ENCODE data around the gene HLA-F. TPM values are rescaled to one million over a fixed set of nuclear protein-coding genes. Genes with fewer than 3 reads are reported as not detected.
A peak's percentile ranks its signal among the peaks of the same experiment; 100 is the strongest.

Gene HLA-F
- polyA plus RNA-seq: 393 TPM

DNA sequence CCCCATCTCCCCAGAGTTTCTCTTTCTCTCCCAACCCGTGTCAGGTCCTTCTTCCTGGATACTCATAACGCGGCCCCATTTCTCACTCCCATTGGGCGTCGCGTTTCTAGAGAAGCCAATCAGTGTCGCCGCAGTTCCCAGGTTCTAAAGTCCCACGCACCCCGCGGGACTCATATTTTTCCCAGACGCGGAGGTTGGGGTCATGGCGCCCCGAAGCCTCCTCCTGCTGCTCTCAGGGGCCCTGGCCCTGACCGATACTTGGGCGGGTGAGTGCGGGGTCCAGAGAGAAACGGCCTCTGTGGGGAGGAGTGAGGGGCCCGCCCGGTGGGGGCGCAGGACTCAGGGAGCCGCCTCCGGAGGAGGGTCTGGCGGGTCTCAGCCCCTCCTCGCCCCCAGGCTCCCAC lies at the start of gene HLA-F:
Gene HLA-F, plus strand, starts transcription at position 173 of the 404 bp plus-strand sequence. Its CDS starts 30 bp downstream, at position 203.
- Mint-ChIP-seq H3K36me3 (peaks cover 4% of the 10 kb centered on the region), H3K9me3 (no peaks in the 10 kb centered on the region), H3K27me3 (no peaks in the 10 kb centered on the region), H3K4me1 (peaks cover 28 to 38% (median 30%) of the 10 kb centered on the region in 3 donors), H3K4me3 (peak within 1 kb of the TSS; percentile 93 to 99 (median 98)), H3K27ac (peak within 1 kb of the TSS; percentile 97 to 98 (median 98))

DNA sequence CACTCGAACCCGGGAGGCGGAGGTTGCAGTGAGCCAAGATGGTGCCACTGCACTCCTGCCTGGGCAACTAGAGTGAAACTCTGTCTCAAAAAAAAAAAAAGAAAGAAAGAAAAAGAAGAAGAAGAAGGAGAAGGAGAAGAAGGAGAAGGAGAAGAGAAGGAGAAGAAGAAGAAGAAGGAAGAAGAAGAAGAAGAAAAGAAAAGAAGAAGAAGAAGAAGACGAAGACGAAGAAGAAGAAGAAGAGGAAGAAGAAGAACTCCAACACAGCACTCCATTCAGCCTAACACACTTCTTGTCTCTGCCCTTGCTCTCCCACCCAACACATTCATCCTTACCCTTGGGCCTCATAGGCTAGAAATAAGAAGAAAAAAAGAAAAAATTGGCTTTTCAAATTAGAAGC lies 49.2 kb upstream of the HLA-F start:
- Mint-ChIP-seq H3K27ac (no peak overlapping the region), H3K4me3 (no peak overlapping the region), H3K36me3 (peaks cover 2% of the 10 kb centered on the region), H3K9me3 (no peaks in the 10 kb centered on the region), H3K4me1 (peaks cover 2 to 6% (median 3%) of the 10 kb centered on the region in 3 donors), H3K27me3 (peaks cover 5% of the 10 kb centered on the region)

DNA sequence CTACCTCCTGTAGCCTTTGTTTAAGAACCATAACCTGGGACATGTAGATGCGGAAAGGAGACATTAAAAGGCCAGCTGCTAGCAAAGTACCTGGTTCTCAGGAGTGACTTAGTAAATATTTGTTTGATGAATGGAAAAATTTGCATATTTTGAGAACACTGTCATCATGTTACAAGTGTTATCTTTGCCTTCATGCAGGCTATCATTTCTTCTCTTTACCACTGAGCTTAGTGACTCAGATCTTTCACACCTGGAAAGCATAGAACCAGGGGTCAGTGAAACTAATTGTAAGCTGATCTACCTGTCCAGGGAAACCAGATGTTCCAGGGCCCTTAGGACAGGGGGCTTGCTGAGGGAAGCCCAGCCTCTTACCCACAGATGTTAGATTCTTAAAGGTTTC lies 47.7 kb upstream of the HLA-F start:
- Mint-ChIP-seq H3K4me1 (peaks cover 2 to 10% (median 6%) of the 10 kb centered on the region in 3 donors), H3K9me3 (no peaks in the 10 kb centered on the region), H3K27ac (peak overlapping the region in 1 of 3 donors; percentile 59), H3K27me3 (peaks cover 4% of the 10 kb centered on the region), H3K4me3 (no peak overlapping the region), H3K36me3 (peaks cover 2% of the 10 kb centered on the region)

DNA sequence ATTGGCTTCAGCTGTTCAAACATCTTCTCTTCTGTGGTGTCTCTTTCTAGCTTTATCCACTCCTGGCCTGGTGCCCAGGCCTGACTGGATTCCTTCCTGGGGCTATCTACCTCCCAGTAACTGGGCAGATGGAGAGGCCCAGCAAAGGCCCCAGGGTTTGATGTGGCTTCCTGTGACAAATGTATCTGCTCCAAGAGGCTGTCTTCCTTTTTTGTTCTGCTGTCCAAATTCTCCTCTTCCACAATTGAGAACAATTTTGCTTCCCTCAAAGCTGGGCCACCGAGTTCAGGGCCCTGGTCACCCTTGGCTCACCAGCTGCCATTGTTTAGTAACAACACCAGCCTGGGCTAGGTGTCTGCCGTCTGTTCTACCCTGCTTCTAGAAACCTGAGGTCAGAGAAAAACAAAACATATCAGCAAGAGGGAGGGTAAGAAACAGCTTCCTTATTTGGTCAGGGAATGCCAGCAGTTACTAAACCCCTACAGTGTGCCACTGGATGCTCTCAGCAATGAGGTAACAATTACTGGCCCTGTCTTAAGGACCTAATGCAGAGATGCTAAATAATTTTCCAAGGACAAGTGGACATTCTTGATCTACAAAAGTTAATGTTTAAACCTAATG lies 46.1 kb upstream of the HLA-F start:
- H3K36me3 Mint-ChIP-seq: peaks cover 2% of the 10 kb centered on the region
- H3K27me3 Mint-ChIP-seq: peaks cover 4% of the 10 kb centered on the region
- H3K4me3 Mint-ChIP-seq: no peak overlapping the region
- peaks cover 2 to 10% (median 6%) of the 10 kb centered on the region in 3 donors for H3K4me1 Mint-ChIP-seq
- H3K9me3 Mint-ChIP-seq: no peaks in the 10 kb centered on the region
- H3K27ac Mint-ChIP-seq: no peak overlapping the region

DNA sequence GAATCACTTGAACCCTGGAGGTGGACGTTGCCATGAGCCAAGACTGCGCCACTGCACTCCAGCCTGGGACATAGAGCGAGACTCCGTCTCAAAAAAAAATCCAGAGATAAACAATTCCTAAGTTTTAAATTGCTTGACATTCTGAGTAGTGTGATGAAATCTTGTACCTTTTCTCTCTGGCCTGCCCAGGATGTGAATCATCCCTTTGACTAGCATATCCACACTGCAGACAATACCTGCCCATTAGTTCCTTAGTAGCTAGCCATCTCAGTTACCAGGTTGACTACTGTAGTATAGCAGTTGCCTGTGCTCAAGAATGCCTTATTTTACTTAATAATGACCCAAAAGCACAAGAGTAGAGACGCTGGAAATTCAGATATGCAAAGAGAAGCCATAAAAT lies 45.1 kb upstream of the HLA-F start:
- H3K27me3 Mint-ChIP-seq: peaks cover 4% of the 10 kb centered on the region
- no peak overlapping the region for H3K27ac Mint-ChIP-seq

DNA sequence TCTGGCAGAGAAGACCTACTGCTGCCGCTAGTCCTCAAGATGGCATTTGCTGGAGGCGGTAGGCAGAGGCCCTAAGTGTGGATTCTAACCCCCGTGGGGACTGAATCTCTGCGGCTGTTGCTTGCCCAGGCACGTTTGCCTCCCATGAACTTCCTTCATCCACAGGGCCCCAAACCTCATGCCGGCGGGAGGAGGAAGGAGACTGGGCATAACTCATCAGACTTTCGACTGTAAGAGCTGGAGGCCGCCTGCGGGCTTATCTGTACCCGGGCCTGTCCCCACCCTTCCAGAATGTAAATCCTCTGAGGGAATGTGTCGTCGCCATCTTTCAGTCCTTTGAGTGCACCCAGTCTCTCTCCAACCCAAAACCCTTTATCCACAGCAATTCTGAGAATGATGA lies 43.3 kb upstream of the HLA-F start:
- H3K4me3 Mint-ChIP-seq: peak overlapping the region in 3 of 4 donors; percentile 65 to 83 (median 74)
- H3K27me3 Mint-ChIP-seq: peaks cover 7% of the 10 kb centered on the region
- H3K36me3 Mint-ChIP-seq: no peaks in the 10 kb centered on the region
- H3K4me1 Mint-ChIP-seq: peaks cover 5 to 10% (median 6%) of the 10 kb centered on the region in 3 donors
- no peaks in the 10 kb centered on the region for H3K9me3 Mint-ChIP-seq
- no peak overlapping the region for H3K27ac Mint-ChIP-seq

More for the DNA sequence above, 45.1 kb upstream of the HLA-F start:
- no peaks in the 10 kb centered on the region for H3K36me3 Mint-ChIP-seq
- no peak overlapping the region for H3K4me3 Mint-ChIP-seq
- H3K9me3 Mint-ChIP-seq: no peaks in the 10 kb centered on the region
- H3K4me1 Mint-ChIP-seq: peaks cover 2 to 10% (median 6%) of the 10 kb centered on the region in 3 donors

DNA sequence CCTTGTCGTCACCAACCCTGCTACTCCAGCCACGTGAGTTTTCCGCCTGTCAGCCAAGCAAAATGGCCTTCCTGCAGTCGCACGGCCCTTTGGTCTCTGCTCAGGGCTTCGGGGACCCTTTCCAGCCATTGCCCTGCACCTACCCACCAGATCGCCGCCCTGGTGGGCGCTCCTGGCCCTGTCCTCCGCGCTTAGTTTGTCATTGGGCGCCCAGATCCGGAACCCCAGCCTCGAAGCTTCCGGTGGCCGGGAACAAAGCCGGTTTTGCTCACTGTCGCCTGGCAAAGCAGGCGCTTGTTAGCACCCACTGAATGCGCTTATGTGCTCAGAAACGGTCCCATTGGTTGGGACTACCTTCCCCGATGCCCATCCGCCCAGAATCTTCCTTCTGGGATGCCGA lies 42.8 kb upstream of the HLA-F start:
- Mint-ChIP-seq H3K36me3 (no peaks in the 10 kb centered on the region), H3K9me3 (no peaks in the 10 kb centered on the region), H3K4me1 (peaks cover 5 to 10% (median 6%) of the 10 kb centered on the region in 3 donors), H3K27me3 (peaks cover 7% of the 10 kb centered on the region), H3K4me3 (peak overlapping the region in 3 of 4 donors; percentile 65 to 83 (median 74)), H3K27ac (no peak overlapping the region)

DNA sequence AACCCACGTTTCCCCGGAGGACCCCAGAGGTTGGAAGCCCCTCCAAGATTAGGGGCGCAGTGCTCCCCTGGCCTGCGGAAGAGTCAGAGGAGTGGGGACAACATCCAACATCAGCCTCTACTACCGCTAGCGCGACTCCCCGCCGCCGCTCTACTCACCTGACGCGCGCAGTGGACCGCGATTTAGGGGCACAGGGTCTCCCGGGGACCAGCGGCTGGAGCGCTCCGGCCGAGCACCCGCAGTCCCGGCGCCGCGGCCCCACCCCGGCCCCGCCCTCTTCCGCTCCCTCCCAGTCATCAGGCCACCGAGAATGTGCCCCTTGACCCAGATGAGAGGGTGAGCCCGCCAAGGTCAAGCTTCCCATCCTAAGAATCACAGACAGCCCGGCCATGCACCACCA lies 42.3 kb upstream of the HLA-F start, which contains the start of gene ZFP57:
Gene ZFP57, minus strand, starts transcription at position 249 of the 400 bp plus-strand sequence. CDS start 4,149 bp downstream, outside the sequence.
- H3K9me3 Mint-ChIP-seq: no peaks in the 10 kb centered on the region
- peaks cover 5 to 10% (median 6%) of the 10 kb centered on the region in 3 donors for H3K4me1 Mint-ChIP-seq
- no peaks in the 10 kb centered on the region for H3K36me3 Mint-ChIP-seq
- peak within 1 kb of the TSS in 3 of 4 donors; percentile 65 to 83 (median 74) for H3K4me3 Mint-ChIP-seq
- H3K27ac Mint-ChIP-seq: no peak within 1 kb of the TSS
- peaks cover 7% of the 10 kb centered on the region for H3K27me3 Mint-ChIP-seq

DNA sequence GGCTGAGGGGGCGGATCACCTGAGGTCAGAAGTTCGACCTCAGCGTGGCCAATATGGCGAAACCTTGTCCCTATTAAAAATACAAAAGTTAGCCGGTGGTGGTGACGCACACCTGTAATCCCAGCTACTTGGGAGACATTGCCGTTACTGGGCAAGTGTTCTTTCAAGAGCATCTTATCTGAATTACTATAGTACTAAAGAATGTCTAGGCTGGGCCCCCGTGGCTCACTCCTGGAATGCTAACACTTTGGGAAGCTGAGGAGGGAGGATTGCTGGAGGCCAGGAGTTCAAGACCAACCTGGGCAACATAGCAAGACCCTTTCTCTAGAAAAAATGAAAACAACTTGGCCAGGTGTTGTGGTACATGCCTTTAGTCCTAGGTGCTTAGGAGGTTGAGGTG lies 41.4 kb upstream of the HLA-F start:
- peaks cover 5 to 10% (median 6%) of the 10 kb centered on the region in 3 donors for H3K4me1 Mint-ChIP-seq
- no peak overlapping the region for H3K27ac Mint-ChIP-seq
- no peaks in the 10 kb centered on the region for H3K36me3 Mint-ChIP-seq
- peaks cover 7% of the 10 kb centered on the region for H3K27me3 Mint-ChIP-seq
- H3K4me3 Mint-ChIP-seq: no peak overlapping the region
- no peaks in the 10 kb centered on the region for H3K9me3 Mint-ChIP-seq

DNA sequence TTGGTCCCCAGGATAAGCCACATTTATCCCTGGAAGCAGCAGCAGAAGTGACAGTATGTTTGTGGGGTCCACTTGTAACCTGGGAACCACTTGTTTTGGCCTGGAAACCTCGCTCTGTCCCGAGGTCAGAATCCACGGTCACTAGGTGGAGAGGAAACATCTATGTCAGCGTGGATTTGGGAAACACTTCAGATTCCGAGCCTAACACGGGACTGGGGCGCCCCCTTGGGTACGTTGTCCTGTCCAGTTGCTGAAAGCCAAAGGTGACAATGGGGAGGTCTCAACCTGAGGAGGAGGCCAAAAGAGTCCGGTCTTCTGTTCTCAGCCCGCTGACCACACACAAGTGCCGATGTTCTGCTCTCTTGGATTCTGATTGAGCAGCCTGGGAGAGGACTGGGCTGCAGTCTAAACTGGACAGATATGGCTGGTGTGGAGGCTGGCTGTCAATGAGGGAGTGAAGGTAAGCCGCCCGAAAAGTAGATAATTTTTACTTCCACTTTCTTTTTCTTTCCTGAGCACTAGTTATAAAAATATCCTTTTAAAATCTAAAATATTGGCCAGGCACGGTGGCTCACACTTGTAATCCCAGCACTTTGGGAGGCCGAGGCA lies 37.4 kb upstream of the HLA-F start:
- Mint-ChIP-seq H3K4me3 (no peak overlapping the region), H3K36me3 (no peaks in the 10 kb centered on the region), H3K27me3 (peaks cover 5% of the 10 kb centered on the region), H3K9me3 (no peaks in the 10 kb centered on the region), H3K4me1 (peaks cover 0 to 3% (median 0%) of the 10 kb centered on the region in 3 donors), H3K27ac (no peak overlapping the region)

DNA sequence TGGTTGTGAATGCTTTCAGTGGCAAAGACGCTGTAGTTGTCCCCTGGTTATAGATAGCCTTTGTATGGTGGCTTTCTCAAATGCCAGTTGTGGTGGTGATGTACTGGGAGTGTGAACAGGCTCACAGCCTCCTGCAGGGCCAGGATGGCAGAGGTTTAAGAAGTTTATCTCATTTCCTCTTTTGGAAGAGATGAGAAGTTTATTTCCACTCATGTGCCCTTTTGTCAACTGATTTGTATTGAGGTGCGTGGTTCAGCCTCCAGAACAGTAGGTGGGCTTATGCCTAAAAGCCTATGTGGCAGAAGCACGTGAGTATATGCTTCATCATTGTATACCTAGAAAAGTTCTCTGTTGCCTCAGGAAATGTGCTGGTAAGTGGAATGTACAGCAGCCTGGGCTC lies 28.6 kb upstream of the HLA-F start:
- no peaks in the 10 kb centered on the region for H3K36me3 Mint-ChIP-seq
- peaks cover 4% of the 10 kb centered on the region for H3K27me3 Mint-ChIP-seq
- peaks cover 0 to 2% (median 0%) of the 10 kb centered on the region in 3 donors for H3K4me1 Mint-ChIP-seq
- H3K4me3 Mint-ChIP-seq: no peak overlapping the region
- H3K9me3 Mint-ChIP-seq: peaks cover 0 to 5% (median 2%) of the 10 kb centered on the region in 3 donors
- H3K27ac Mint-ChIP-seq: no peak overlapping the region

DNA sequence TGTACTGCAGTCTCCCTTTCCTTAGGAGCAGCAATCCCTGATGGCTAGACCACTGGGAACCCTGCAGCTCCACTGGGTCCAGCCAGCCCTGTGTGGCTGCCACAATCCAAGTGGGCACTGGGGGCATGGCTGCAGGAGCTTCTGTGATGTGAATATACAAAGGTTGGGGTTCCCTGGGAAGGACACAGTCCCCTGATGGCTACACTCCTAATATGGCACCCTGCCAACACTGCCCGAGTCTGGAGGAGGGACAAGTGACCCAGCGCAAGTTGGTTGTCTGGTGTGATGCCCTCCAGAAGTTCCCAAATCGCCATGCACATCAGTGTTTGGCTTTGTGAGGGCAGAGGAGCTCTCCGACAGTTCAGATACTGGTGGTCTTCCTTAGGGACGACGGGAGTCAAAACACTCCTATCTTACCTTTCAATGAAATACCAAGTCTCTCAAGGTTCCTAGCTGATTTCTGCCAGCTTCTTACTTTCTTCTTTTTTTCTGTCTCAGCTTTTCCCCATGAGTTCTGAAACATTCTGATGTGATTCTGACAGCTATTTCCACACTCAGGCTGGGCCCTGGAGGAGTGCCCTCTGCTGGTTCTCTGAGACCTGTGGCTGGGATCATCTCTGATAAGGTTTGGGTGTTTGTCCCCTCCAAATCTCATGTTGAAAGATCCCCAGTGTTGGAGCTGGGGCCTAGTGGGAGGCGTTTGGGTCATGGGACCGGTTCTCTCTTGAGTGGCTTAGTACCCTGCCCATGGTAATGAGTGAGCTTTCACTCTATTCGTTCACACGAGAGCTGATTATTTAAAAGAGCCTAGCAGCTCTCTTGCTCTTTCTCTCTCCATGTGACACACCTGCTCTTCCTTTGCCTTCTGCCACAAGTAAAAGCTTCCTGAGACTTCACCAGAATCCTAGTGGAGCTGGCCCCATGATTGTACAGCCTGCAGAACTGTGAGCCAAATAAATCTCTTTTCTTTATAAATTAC lies 26.8 kb upstream of the HLA-F start:
- Mint-ChIP-seq H3K27me3 (peaks cover 4% of the 10 kb centered on the region), H3K9me3 (peaks cover 0 to 5% (median 2%) of the 10 kb centered on the region in 3 donors), H3K4me3 (no peak overlapping the region), H3K4me1 (peaks cover 0 to 2% (median 0%) of the 10 kb centered on the region in 3 donors), H3K27ac (no peak overlapping the region), H3K36me3 (no peaks in the 10 kb centered on the region)

DNA sequence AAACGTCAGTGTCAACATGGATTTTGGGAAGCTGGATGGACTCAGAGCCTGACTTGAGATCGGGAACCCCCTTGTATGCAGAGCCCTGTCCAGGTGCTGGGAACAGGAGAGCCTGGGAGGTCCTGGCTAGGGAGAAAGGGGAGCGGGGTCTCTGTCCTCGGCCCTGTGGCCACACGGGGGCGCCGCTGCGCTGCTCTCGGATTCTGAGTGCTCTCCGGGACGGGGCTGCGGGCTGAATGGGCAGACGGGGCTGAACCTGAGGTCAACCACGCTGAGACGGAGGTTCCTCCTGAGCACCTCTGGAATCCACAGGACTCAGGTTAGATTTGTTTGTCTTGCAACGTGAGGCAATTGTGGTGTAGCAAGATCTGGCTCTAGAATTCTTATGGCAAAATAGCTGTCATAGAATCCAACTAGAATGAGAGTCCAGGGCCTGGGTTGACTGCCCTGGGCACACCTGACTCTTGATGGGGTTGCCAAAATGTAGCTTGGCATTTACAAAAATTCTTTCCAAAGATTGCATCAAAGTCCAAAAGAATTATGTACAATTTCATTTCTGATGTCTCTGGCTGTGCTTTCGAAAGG lies 20.6 kb upstream of the HLA-F start:
- Mint-ChIP-seq H3K27ac (no peak overlapping the region), H3K9me3 (no peaks in the 10 kb centered on the region), H3K4me1 (peaks cover 2 to 4% (median 3%) of the 10 kb centered on the region in 3 donors), H3K4me3 (no peak overlapping the region), H3K27me3 (peaks cover 19% of the 10 kb centered on the region), H3K36me3 (no peaks in the 10 kb centered on the region)

DNA sequence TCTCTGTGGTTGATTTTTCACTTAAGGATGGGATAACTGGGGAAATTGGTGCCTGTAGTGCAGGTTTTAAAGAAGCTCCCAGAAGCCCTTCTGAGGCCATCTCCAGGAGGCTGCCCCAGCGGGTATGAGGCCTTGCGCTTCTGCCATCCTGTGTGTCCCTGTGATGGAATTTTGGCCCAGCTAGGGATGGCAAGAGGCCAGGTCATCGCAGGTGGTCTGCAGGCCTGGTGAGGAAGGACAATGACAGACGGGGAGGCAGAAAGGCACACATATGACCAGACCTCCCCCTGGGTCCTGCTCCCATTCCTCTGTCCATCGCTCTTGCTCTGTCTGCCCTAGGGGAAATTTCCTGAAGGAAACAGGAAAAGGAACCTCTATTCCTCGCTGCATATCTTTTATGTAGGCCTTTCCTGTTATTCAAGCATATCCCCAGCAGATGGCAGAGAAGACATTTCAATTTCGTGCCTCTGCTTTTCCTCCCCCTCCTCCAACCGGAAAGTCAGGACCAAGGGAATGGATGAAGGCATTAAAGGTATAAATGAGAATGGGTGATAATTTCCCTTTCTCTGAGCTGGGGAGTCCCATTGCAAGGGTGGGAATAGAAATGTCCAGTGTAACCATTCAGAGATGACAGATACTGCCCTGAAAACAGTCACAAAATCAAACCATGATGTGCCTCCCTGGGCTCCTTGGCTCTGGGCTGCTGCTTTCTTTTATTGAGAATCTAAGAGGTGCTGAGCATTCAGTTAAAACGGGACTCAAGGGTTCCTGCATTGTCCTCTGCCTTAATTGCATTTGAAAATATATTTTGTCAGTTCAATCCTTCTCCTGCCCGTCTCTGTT lies 17.6 kb upstream of the HLA-F start:
- Mint-ChIP-seq H3K27ac (peak overlapping the region in 1 of 3 donors; percentile 5), H3K4me1 (peaks cover 15 to 19% (median 17%) of the 10 kb centered on the region in 3 donors)

More for the DNA sequence above, 17.6 kb upstream of the HLA-F start:
- H3K27me3 Mint-ChIP-seq: peaks cover 16% of the 10 kb centered on the region
- no peaks in the 10 kb centered on the region for H3K36me3 Mint-ChIP-seq
- peak overlapping the region in 1 of 4 donors; percentile 24 for H3K4me3 Mint-ChIP-seq
- H3K9me3 Mint-ChIP-seq: no peaks in the 10 kb centered on the region

Data from IgD-negative memory B cell (primary cell).